Measurements from ENCODE around the gene ASAP2.

Gene ASAP2

GRCh38 chr2:9322576-9322975, 116.0 kb downstream of the ASAP2 start:
- H3K4me3 ChIP-seq (ENCODE audit: low read depth, low read length) = no peak overlapping the region
- TF ChIP-seq CTCF (IDR thresholded peaks at IDR 0.05; ENCODE audit: insufficient read depth, low read depth, low read length, missing control alignments) = no peak
- no peak for DNase-seq (ENCODE audit: low read depth)

DNA sequence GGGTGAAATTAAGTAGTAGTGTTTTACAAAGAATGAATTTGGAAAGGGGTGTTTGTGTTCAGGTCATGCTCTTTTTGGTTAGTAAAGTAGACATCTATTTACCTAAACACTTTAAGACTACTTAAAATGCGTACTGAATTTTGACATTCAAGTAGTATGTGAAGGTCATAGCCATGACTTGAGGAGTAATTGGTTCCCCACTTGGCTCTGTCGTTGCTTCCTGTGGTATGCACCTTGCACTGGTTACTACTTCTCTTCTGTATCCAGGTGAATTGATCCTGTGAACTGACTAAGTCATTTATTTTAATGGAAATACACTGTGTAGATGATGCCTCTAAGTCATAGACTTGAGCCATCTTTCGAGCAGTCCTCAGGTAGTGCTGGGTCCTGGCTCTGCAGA, 118.8 kb downstream of the ASAP2 start:
- no peak for DNase-seq (ENCODE audit: low read depth)
- no peak overlapping the region for H3K4me3 ChIP-seq (ENCODE audit: low read depth, low read length)
- no peak for TF ChIP-seq CTCF (IDR thresholded peaks at IDR 0.05; ENCODE audit: insufficient read depth, low read depth, low read length, missing control alignments)

DNA sequence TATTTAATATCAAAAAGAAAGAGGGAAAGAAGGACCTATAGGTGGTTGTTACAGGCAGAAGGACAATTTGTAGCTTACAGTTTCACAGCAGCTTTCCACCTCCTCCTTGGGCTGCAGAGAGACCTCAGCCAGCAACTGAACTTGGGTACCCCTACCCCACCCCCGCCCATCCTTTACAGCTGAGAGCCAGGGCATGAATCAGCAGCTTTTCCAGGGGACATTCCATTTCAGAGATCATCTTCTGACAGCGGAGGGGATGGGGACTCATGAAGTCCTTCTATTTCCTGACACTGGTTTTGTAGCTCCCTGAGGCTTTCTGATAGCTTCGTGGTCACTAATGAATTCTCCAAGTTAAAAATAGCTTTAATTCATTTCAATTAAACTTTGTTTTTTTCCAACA, 120.4 kb downstream of the ASAP2 start:
- no peak overlapping the region for H3K4me3 ChIP-seq (ENCODE audit: low read depth, low read length)
- no peak for DNase-seq (ENCODE audit: low read depth)
- no peak for TF ChIP-seq CTCF (IDR thresholded peaks at IDR 0.05; ENCODE audit: insufficient read depth, low read depth, low read length, missing control alignments)

GRCh38 chr2:9327873-9328352, 121.3 kb downstream of the ASAP2 start:
- H3K4me3 ChIP-seq (ENCODE audit: low read depth, low read length) = no peak overlapping the region
- no peak for TF ChIP-seq CTCF (IDR thresholded peaks at IDR 0.05; ENCODE audit: insufficient read depth, low read depth, low read length, missing control alignments)
- DNase-seq (ENCODE audit: low read depth) = no peak

- no peak for DNase-seq (ENCODE audit: low read depth)
- no peak overlapping the region for H3K4me3 ChIP-seq (ENCODE audit: low read depth, low read length)
- TF ChIP-seq CTCF (IDR thresholded peaks at IDR 0.05; ENCODE audit: insufficient read depth, low read depth, low read length, missing control alignments) = no peak
These were observed 122.3 kb downstream of the ASAP2 start for GRCh38 chr2:9328931-9329330.

GRCh38 chr2:9329497-9329896, 122.9 kb downstream of the ASAP2 start:
- no peak for DNase-seq (ENCODE audit: low read depth)
- no peak for TF ChIP-seq CTCF (IDR thresholded peaks at IDR 0.05; ENCODE audit: insufficient read depth, low read depth, low read length, missing control alignments)
- H3K4me3 ChIP-seq (ENCODE audit: low read depth, low read length) = no peak overlapping the region

GRCh38 chr2:9330612-9331270, 124.1 kb downstream of the ASAP2 start:
- no peak for DNase-seq (ENCODE audit: low read depth)
- TF ChIP-seq CTCF (IDR thresholded peaks at IDR 0.05; ENCODE audit: insufficient read depth, low read depth, low read length, missing control alignments) = no peak
- H3K4me3 ChIP-seq (ENCODE audit: low read depth, low read length) = no peak overlapping the region
